ENCODE data around the gene TRIM60.
"Not testable (repeated sequence)": the region's sequence is repeated elsewhere in the genome, so short reads cannot be mapped to it uniquely, and the experiment has no call there.

Gene TRIM60

DNA sequence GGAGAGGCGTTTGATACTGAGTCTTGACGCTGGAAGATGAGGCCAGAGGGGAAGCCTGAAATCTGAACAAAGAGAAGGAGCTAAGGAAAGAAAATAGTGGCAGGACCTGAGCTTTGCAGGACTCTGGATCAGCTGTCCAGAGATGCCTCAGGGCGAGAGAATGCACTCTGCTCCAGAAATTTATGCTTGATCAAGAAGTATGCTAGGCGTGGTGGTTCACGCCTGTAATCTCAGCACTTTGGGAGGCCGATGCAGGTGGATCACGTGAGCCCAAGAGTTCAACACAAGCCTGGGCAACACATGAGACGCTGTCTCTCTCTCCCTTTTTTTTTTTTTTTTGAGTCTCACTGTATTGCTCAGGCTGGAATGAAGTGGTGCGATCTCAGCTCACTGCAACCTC is 23.8 kb downstream of the TRIM60 start:
- DNase-seq: no peak

GRCh38 chr4:165058666-165059065 is 26.9 kb downstream of the TRIM60 start:
- DNase-seq: no peak

- DNase-seq: no peak
Measured at GRCh38 chr4:165059386-165059785, 27.6 kb downstream of the TRIM60 start.

- no peak for DNase-seq
Measured at GRCh38 chr4:165060938-165061337, 29.1 kb downstream of the TRIM60 start.

- DNase-seq: no peak
Measured at GRCh38 chr4:165070560-165070959, 38.8 kb downstream of the TRIM60 start.

- not testable (repeated sequence) for DNase-seq
Measured at GRCh38 chr4:165073346-165073745, 41.5 kb downstream of the TRIM60 start.

- DNase-seq: no peak
Measured at GRCh38 chr4:165077034-165077578, 45.3 kb downstream of the TRIM60 start.

GRCh38 chr4:165079476-165079875 is 47.7 kb downstream of the TRIM60 start:
- DNase-seq: no peak

DNA sequence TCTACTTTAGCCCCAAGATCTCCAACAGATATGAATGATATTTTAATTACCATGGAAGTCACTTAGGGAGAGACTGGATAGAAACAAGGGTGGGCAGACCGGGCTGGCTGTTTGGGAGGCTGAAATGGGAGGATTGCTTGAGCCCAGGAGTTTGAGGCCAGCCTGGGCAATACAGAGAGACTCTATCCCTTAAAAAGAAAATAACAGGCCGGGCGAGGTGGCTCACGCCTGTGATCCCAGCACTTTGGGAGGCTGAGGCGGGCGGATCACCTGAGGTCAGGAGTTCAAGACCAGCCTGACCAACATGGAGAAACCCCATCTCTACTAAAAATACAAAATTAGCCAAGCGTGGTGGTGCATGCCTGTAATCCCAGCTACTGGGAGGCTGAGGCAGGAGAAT is 53.0 kb downstream of the TRIM60 start:
- DNase-seq: not testable (repeated sequence)

GRCh38 chr4:165085946-165086345 is 54.1 kb downstream of the TRIM60 start:
- DNase-seq: no peak

GRCh38 chr4:165088366-165088765 is 56.6 kb downstream of the TRIM60 start:
- DNase-seq: no peak
